IgD-negative memory B cell (primary cell): ENCODE measurements around the gene CFAP99. TPM values are rescaled to one million over a fixed set of nuclear protein-coding genes. Genes with fewer than 3 reads are reported as not detected.

Source experiments
- H3K27ac Mint-ChIP-seq, 3 donors: one replicate each; pipeline ENCODE4 v1.8.0; 2020 to 2022; ENCODE audit warnings: mild to moderate bottlenecking in 3 of 3, mixed read lengths in 3 of 3, moderate library complexity in 1 of 3
- H3K27me3 Mint-ChIP-seq: one replicate; pipeline ENCODE4 v1.8.0; 2021; ENCODE audit warnings: mixed read lengths
- H3K36me3 Mint-ChIP-seq: one replicate; pipeline ENCODE4 v1.8.0; 2020; ENCODE audit warnings: mild to moderate bottlenecking, mixed read lengths
- H3K4me1 Mint-ChIP-seq, 3 donors: one replicate each; pipeline ENCODE4 v1.8.0; 2020 to 2022; ENCODE audit warnings: mixed read lengths in 3 of 3, mild to moderate bottlenecking in 1 of 3
- H3K4me3 Mint-ChIP-seq, 4 donors: one replicate each; pipeline ENCODE4 v1.8.0; 2020 to 2022; ENCODE audit warnings: mild to moderate bottlenecking in 4 of 4, mixed read lengths in 4 of 4, moderate library complexity in 3 of 4
- H3K9me3 Mint-ChIP-seq, 3 donors: one replicate each; pipeline ENCODE4 v1.8.0; 2020 to 2021; ENCODE audit warnings: mixed read lengths in 3 of 3, mild to moderate bottlenecking in 1 of 3
- polyA plus RNA-seq: library from polyadenylated mRNA; unstranded; fragments of 300-500 nt; fragmentation: Illumina TruSeq; gene quantifications from one replicate; pipeline ENCODE4 v1.2.3, GENCODE V29; 2021

Gene CFAP99
- polyA plus RNA-seq, 1 donor from 2014 or later = not detected

DNA sequence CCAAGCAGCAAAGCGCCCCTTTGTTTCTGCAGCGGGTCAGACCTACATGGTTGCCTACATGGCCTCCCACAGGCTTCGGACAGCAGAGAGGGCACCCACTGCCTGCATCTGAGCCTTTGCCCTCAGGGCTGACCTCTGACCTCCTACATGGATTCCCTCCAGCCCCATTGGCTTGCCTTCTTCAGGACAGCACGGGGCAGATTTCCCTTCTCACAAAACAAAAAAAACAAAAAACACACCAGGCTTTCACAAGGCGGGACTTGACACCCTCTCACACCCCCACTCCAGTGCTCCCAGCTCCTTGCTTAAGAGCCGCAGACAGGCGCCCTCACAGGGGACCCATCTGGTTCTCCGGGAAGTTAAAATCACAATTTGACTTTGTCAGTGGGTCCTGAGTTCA lies 33.2 kb upstream of the CFAP99 start:
- Mint-ChIP-seq H3K9me3 (peaks cover 0 to 2% (median 0%) of the 10 kb centered on the region in 3 donors), H3K27ac (no peak overlapping the region), H3K4me1 (peaks cover 0 to 5% (median 2%) of the 10 kb centered on the region in 3 donors), H3K36me3 (peaks cover 2% of the 10 kb centered on the region), H3K27me3 (peaks cover 20% of the 10 kb centered on the region), H3K4me3 (no peak overlapping the region)

DNA sequence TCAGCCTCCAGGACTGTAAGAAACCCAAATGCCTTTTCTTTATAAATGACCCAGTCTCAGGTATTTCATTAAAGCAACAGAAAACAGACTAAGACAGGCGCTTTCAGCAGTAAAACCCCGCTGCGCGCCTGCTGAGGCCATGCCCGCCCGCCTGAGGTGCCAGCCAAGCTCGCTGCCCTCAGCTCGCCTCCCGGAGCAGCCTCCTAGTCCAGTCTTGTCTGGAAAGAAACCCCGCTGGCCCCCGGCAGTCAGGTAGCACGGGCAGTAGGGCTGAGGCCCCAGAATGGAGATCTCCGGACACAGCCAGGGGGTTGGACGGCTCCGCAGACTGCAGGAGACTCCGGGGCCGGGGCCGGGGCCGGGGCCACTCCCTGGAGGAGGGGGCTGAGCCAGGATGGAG lies 32.0 kb upstream of the CFAP99 start:
- H3K4me3 Mint-ChIP-seq = no peak overlapping the region
- H3K4me1 Mint-ChIP-seq = peaks cover 0 to 11% (median 10%) of the 10 kb centered on the region in 3 donors
- H3K27ac Mint-ChIP-seq = no peak overlapping the region
- peaks cover 2% of the 10 kb centered on the region for H3K36me3 Mint-ChIP-seq
- H3K9me3 Mint-ChIP-seq = peaks cover 0 to 3% (median 0%) of the 10 kb centered on the region in 3 donors
- peaks cover 29% of the 10 kb centered on the region for H3K27me3 Mint-ChIP-seq

DNA sequence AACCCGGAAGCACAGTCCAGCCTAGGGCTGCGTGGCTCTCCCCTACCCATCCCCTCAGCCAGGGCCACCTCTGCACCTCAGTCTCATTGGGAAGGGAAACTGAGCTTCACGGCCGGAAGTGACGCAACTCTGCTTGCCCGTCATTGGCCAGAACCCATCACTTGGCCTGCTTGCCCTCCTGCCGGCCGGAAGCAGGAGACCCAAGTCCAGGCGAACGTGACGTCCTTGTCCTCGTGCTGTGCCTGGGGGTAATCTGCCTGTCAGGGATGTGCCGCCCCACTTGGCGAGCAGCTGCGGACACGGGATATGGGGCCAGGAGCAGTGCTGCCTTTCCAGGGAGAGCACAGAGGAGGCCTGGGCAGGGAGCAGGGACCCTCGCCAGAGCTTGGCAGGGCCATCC lies 31.5 kb upstream of the CFAP99 start:
- Mint-ChIP-seq H3K4me1 (peaks cover 0 to 12% (median 10%) of the 10 kb centered on the region in 3 donors), H3K4me3 (no peak overlapping the region), H3K36me3 (peaks cover 2% of the 10 kb centered on the region), H3K27ac (no peak overlapping the region), H3K9me3 (peaks cover 0 to 3% (median 0%) of the 10 kb centered on the region in 3 donors), H3K27me3 (peaks cover 30% of the 10 kb centered on the region)

GRCh38 chr4:2387829-2388228 lies 30.9 kb upstream of the CFAP99 start:
- Mint-ChIP-seq H3K27ac (no peak overlapping the region), H3K4me1 (peaks cover 0 to 10% (median 7%) of the 10 kb centered on the region in 3 donors), H3K4me3 (no peak overlapping the region), H3K36me3 (no peaks in the 10 kb centered on the region), H3K9me3 (peaks cover 0 to 3% (median 0%) of the 10 kb centered on the region in 3 donors), H3K27me3 (peaks cover 34% of the 10 kb centered on the region)

GRCh38 chr4:2388429-2389182 lies 30.1 kb upstream of the CFAP99 start:
- peaks cover 0 to 3% (median 0%) of the 10 kb centered on the region in 3 donors for H3K9me3 Mint-ChIP-seq
- H3K4me3 Mint-ChIP-seq = peak overlapping the region in 1 of 4 donors; percentile 7
- peaks cover 40% of the 10 kb centered on the region for H3K27me3 Mint-ChIP-seq
- H3K27ac Mint-ChIP-seq = peak overlapping the region in 2 of 3 donors; percentile 43 to 53
- H3K4me1 Mint-ChIP-seq = peaks cover 6 to 13% (median 12%) of the 10 kb centered on the region in 3 donors
- no peaks in the 10 kb centered on the region for H3K36me3 Mint-ChIP-seq

- no peak overlapping the region for H3K4me3 Mint-ChIP-seq
- no peaks in the 10 kb centered on the region for H3K36me3 Mint-ChIP-seq
- H3K27ac Mint-ChIP-seq = peak overlapping the region in 1 of 3 donors; percentile 62
- peaks cover 48% of the 10 kb centered on the region for H3K27me3 Mint-ChIP-seq
- peaks cover 0 to 3% (median 0%) of the 10 kb centered on the region in 3 donors for H3K9me3 Mint-ChIP-seq
- peaks cover 9 to 19% (median 19%) of the 10 kb centered on the region in 3 donors for H3K4me1 Mint-ChIP-seq
Observed at GRCh38 chr4:2389691-2390090, 29.1 kb upstream of the CFAP99 start.

- Mint-ChIP-seq H3K27ac (peak overlapping the region in 1 of 3 donors; percentile 62), H3K9me3 (peaks cover 0 to 3% (median 0%) of the 10 kb centered on the region in 3 donors)
Observed at GRCh38 chr4:2390146-2390545, 28.6 kb upstream of the CFAP99 start.

GRCh38 chr4:2390784-2391421 lies 27.9 kb upstream of the CFAP99 start:
- Mint-ChIP-seq H3K27me3 (peaks cover 48% of the 10 kb centered on the region), H3K4me1 (peaks cover 9 to 19% (median 19%) of the 10 kb centered on the region in 3 donors), H3K4me3 (peak overlapping the region in 3 of 4 donors; percentile 63 to 90 (median 81)), H3K27ac (no peak overlapping the region), H3K36me3 (no peaks in the 10 kb centered on the region), H3K9me3 (peaks cover 0 to 3% (median 0%) of the 10 kb centered on the region in 3 donors)

More at GRCh38 chr4:2390146-2390545, 28.6 kb upstream of the CFAP99 start:
- Mint-ChIP-seq H3K4me1 (peaks cover 9 to 19% (median 19%) of the 10 kb centered on the region in 3 donors), H3K4me3 (no peak overlapping the region), H3K27me3 (peaks cover 52% of the 10 kb centered on the region), H3K36me3 (no peaks in the 10 kb centered on the region)

GRCh38 chr4:2393353-2394270 lies 25.1 kb upstream of the CFAP99 start:
- Mint-ChIP-seq H3K4me1 (peaks cover 9 to 21% (median 19%) of the 10 kb centered on the region in 3 donors), H3K36me3 (no peaks in the 10 kb centered on the region), H3K4me3 (peak overlapping the region; percentile 33 to 81 (median 51)), H3K27me3 (peaks cover 47% of the 10 kb centered on the region), H3K27ac (no peak overlapping the region), H3K9me3 (peaks cover 0 to 3% (median 0%) of the 10 kb centered on the region in 3 donors)

- H3K36me3 Mint-ChIP-seq = no peaks in the 10 kb centered on the region
- peak overlapping the region in 2 of 4 donors; percentile 39 to 47 for H3K4me3 Mint-ChIP-seq
- peaks cover 9 to 21% (median 19%) of the 10 kb centered on the region in 3 donors for H3K4me1 Mint-ChIP-seq
- H3K27me3 Mint-ChIP-seq = peaks cover 46% of the 10 kb centered on the region
- no peak overlapping the region for H3K27ac Mint-ChIP-seq
- H3K9me3 Mint-ChIP-seq = peaks cover 0 to 3% (median 0%) of the 10 kb centered on the region in 3 donors
Observed at GRCh38 chr4:2394528-2394927, 24.2 kb upstream of the CFAP99 start.

- Mint-ChIP-seq H3K27me3 (peaks cover 44% of the 10 kb centered on the region), H3K4me1 (peaks cover 9 to 21% (median 19%) of the 10 kb centered on the region in 3 donors), H3K9me3 (peaks cover 0 to 3% (median 0%) of the 10 kb centered on the region in 3 donors), H3K4me3 (peak overlapping the region in 1 of 4 donors; percentile 47), H3K27ac (no peak overlapping the region), H3K36me3 (no peaks in the 10 kb centered on the region)
Observed at GRCh38 chr4:2395038-2395437, 23.7 kb upstream of the CFAP99 start.

- peaks cover 0 to 3% (median 0%) of the 10 kb centered on the region in 3 donors for H3K9me3 Mint-ChIP-seq
- H3K4me3 Mint-ChIP-seq = no peak overlapping the region
- H3K27me3 Mint-ChIP-seq = peaks cover 42% of the 10 kb centered on the region
- H3K4me1 Mint-ChIP-seq = peaks cover 9 to 22% (median 19%) of the 10 kb centered on the region in 3 donors
- no peaks in the 10 kb centered on the region for H3K36me3 Mint-ChIP-seq
- no peak overlapping the region for H3K27ac Mint-ChIP-seq
Observed at GRCh38 chr4:2395584-2395983, 23.2 kb upstream of the CFAP99 start.

DNA sequence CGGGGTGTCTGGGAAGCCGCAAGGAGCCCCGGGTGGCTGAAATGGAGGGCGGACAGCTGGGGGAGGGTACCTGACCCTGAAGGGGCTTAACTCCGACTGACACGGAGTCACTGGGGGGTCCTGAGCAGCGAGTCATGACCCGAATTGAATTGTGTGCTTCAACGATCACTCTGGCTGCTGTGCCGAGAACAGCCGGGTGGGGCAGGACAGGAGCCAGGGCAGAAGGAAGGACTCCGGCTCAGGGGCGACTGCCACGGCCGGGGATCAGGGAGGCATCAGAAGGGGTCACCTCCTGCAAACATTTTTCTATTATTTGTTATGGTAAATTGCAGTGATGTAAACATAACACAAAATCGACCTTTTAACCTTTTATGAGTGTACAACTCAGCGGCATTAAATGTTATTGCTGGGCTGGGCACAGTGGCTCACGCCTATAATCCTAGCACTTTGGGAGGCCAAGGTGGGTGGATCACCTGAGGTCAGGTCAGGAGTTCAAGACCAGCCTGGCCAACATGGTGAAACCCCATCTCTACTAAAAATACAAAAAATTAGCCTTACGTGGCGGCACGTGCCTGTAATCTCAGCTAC lies 21.9 kb upstream of the CFAP99 start:
- H3K4me3 Mint-ChIP-seq = no peak overlapping the region
- H3K9me3 Mint-ChIP-seq = no peaks in the 10 kb centered on the region
- H3K27ac Mint-ChIP-seq = no peak overlapping the region
- H3K36me3 Mint-ChIP-seq = no peaks in the 10 kb centered on the region
- peaks cover 34% of the 10 kb centered on the region for H3K27me3 Mint-ChIP-seq
- H3K4me1 Mint-ChIP-seq = peaks cover 9 to 15% (median 14%) of the 10 kb centered on the region in 3 donors
